K562 (cell line): ENCODE results near the gene LMNTD2.

Experiments used
- ARID4B ChIP-seq: sonication (generic); formaldehyde crosslinking; IDR thresholded peaks from 2 replicates; pipeline ENCODE4 v1.8.0; 2022; ENCODE audit warnings: mild to moderate bottlenecking, missing genetic modification reagents
- HMGN3 ChIP-seq: IDR thresholded peaks from 2 replicates; pipeline ENCODE4 v1.6.1; 2011; ENCODE audit warnings: borderline replicate concordance, low read depth, mild to moderate bottlenecking, mixed read lengths, low read length; ENCODE audit not compliant: insufficient read length; ENCODE audit errors: extremely low read depth
- MEIS2 ChIP-seq: fragments of 450-650 bp; IDR thresholded peaks from 2 replicates; pipeline ENCODE4 v1.6.1; 2014; ENCODE audit warnings: mild to moderate bottlenecking; ENCODE audit not compliant: partially characterized antibody
- PHB ChIP-seq: fragments of 250-450 bp; sonication (Bioruptor Pico); IDR thresholded peaks from 2 replicates; pipeline ENCODE4 v1.5.0; 2021
- POLR2A ChIP-seq: fragments of 450-650 bp; conservative IDR thresholded peaks from 2 replicates; pipeline ENCODE4 v1.6.1; 2016
- RBM15 ChIP-seq: fragments of 200-400 bp; formaldehyde crosslinking; IDR thresholded peaks from 2 replicates; pipeline ENCODE4 v1.6.1; 2018; ENCODE audit warnings: mild to moderate bottlenecking, low read length, moderate library complexity; ENCODE audit not compliant: insufficient read depth
- RNF2 ChIP-seq: sonication (generic); IDR thresholded peaks from 2 replicates; pipeline ENCODE4 v1.6.1; 2016
- SMC3 ChIP-seq: conservative IDR thresholded peaks from 2 replicates; pipeline ENCODE4 v1.6.1; 2011; ENCODE audit warnings: low read depth, low read length, improper control_type of control experiment; ENCODE audit not compliant: insufficient read depth
- TAF1 ChIP-seq: IDR thresholded peaks from 2 replicates; pipeline ENCODE4 v1.6.1; 2011; ENCODE audit warnings: mild to moderate bottlenecking, low read length, moderate library complexity; ENCODE audit not compliant: insufficient read depth, control insufficient read depth, severe bottlenecking; ENCODE audit errors: extremely low read depth
- TFAM ChIP-seq: fragments of 250-450 bp; sonication (Bioruptor Pico); conservative IDR thresholded peaks from 2 replicates; pipeline ENCODE4 v1.5.0; 2021; ENCODE audit warnings: mild to moderate bottlenecking, moderate library complexity
- THAP12 ChIP-seq: fragments of 250-450 bp; sonication (Bioruptor Pico); IDR thresholded peaks from 2 replicates; pipeline ENCODE4 v1.9.0; 2021; ENCODE audit warnings: mild to moderate bottlenecking, inconsistent platforms
- ZNF449 ChIP-seq: fragments of 250-450 bp; sonication (Bioruptor Pico); IDR thresholded peaks from 2 replicates; pipeline ENCODE4 v1.8.0; 2022; ENCODE audit warnings: moderate library complexity, mild to moderate bottlenecking, inconsistent platforms
- ZNF589 ChIP-seq: fragments of 200-800 bp; sonication (Bioruptor generic); IDR thresholded peaks from 2 replicates; pipeline ENCODE4 v1.6.1; 2016; ENCODE audit warnings: low read depth, missing genetic modification characterization, missing compliant biosample characterization

- TF ChIP-seq ZNF589 (CRISPR knock-in tag) (no peak), HMGN3 (no peak), TAF1 (no peak), RNF2 (no peak), ARID4B (CRISPR knock-in tag) (no peak), SMC3 (no peak), MEIS2 (no peak), RBM15 (no peak), TFAM (CRISPR knock-in tag) (no peak), POLR2A (no peak), THAP12 (CRISPR knock-in tag) (no peak), ZNF449 (CRISPR knock-in tag) (no peak), PHB (CRISPR knock-in tag) (no peak)
Measured at GRCh38 chr11:557328-558132, 3.0 kb downstream of the LMNTD2 start.
